ENCODE results near the gene CAMKMT.

CAMKMT gene

DNA sequence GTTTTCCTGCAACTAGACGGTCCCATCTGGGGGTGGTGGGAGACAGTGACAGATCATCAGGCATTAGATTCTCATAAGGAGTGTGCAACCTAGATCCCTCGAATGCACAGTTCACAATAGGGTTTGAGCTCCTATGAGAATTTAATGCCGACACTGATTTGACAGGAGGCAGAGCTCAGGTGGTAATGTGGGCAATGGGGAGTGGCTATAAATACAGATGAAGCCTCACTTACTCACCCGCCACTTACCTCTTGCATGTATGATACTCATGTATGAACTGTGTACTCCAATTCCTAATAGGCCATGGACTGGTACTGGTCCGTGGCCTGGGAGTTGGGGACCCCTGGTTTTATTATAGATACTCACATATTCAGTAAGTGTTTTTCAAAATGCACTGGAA lies 457.3 kb downstream of the CAMKMT start:
- DNase-seq (ENCODE audit: low read depth): no peak
- TF ChIP-seq, protein P1, sequence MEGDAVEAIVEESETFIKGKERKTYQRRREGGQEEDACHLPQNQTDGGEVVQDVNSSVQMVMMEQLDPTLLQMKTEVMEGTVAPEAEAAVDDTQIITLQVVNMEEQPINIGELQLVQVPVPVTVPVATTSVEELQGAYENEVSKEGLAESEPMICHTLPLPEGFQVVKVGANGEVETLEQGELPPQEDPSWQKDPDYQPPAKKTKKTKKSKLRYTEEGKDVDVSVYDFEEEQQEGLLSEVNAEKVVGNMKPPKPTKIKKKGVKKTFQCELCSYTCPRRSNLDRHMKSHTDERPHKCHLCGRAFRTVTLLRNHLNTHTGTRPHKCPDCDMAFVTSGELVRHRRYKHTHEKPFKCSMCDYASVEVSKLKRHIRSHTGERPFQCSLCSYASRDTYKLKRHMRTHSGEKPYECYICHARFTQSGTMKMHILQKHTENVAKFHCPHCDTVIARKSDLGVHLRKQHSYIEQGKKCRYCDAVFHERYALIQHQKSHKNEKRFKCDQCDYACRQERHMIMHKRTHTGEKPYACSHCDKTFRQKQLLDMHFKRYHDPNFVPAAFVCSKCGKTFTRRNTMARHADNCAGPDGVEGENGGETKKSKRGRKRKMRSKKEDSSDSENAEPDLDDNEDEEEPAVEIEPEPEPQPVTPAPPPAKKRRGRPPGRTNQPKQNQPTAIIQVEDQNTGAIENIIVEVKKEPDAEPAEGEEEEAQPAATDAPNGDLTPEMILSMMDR (IDR thresholded peaks at IDR 0.05; ENCODE audit: control insufficient read depth, extremely low read depth, insufficient read depth): no peak
- no peak overlapping the region for H3K4me3 ChIP-seq (ENCODE audit: low read depth, low read length)

DNA sequence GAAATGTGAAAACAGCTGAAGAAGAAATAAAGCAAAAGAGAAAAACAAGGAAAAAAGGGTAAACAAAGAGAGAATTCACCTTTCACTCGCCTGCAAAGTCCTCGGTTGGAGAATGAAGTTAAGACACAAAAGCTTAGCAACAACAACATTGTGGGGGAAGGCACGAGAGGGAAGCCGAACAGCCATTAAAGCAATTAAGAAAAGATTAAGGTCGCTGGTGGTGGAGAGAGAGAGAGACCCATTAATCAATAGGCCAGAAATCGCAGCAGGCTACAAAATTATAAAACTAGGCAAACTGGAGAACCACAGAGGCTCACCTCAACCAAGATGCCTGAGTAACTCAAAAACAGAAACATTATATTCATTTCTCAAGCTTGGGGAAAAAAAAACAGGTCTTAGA lies 459.8 kb downstream of the CAMKMT start:
- no peak overlapping the region for H3K4me3 ChIP-seq (ENCODE audit: low read depth, low read length)
- TF ChIP-seq, protein P1 (IDR thresholded peaks at IDR 0.05; ENCODE audit: control insufficient read depth, extremely low read depth, insufficient read depth): no peak
- DNase-seq (ENCODE audit: low read depth): no peak

DNA sequence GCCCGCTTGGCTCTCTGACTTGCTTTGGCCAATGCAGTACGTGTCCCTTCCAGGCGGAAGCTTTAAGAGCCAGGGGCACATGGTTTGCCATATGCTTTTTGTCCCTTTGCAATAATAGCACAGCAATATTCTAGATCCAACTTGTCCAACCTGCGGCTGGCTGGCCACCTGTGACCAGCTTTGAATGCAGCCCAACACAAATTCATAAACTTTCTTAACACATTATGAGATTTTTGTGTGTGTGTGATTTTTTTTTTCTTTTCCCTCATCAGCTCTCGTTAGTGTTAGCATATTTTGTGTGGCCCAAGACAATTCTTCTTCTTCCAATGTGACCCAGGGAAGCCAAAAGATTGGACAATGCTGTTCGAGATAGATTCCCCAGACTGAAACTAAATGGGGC lies 460.4 kb downstream of the CAMKMT start:
- H3K4me3 ChIP-seq (ENCODE audit: low read depth, low read length): no peak overlapping the region
- DNase-seq (ENCODE audit: low read depth): no peak
- TF ChIP-seq, protein P1 (IDR thresholded peaks at IDR 0.05; ENCODE audit: control insufficient read depth, extremely low read depth, insufficient read depth): no peak

All from LNCaP clone FGC (cell line).